ENCODE data around the gene GIPC2. TPM values are rescaled to one million over a fixed set of nuclear protein-coding genes. Genes with fewer than 3 reads are reported as not detected.

The GIPC2 gene
- total RNA-seq, 1 experiment from 2014 or later: 0.26 TPM

DNA sequence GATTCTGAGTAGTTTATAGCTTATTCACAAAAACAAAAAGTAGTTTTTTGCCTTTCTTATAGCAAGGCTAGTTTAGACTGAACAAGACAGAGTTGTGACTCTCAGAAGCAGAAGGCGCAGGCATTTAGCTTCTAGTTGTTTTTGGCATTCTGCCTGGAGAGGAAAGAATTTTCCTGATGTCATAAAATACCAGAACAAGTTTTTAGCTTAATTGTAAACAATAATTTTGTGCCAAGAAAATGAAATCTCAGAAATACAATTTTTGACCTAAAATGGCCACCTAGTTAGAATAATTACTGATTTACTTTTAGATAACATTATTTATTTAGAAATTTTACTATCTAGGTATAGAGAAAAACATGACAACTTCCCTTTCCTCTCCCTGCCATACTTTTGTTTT, 40.0 kb upstream of the GIPC2 start:
- Histone ChIP-seq H3K27ac (ENCODE audit: low read length) (peak overlapping the region; percentile 96), H3K4me3 (ENCODE audit: low read depth in 2 of 2, low read length in 2 of 2) (peak overlapping the region; percentile 55), H3K36me3 (ENCODE audit: control insufficient read depth, insufficient read depth, low read length) (no peaks in the 10 kb centered on the region), H3K27me3 (ENCODE audit: control insufficient read depth, insufficient read depth, low read length) (no peaks in the 10 kb centered on the region), H3K9me3 (ENCODE audit: control insufficient read depth, insufficient read depth, low read depth, low read length) (no peaks in the 10 kb centered on the region), H3K4me1 (ENCODE audit: control insufficient read depth, insufficient read depth, low read length) (peaks cover 24% of the 10 kb centered on the region)
- in situ Hi-C loops (cut with HindIII; ENCODE audit: low pct_unique_long_range_greater_than_20kb, low sequenced_read_pairs): no loop called here
- ATAC-seq (no peak), DNase-seq (ENCODE audit: low read depth, low spot score) (no peak)
- ChIA-PET CTCF (interaction anchor here (1.0 to 1.5 kb wide), 2 partner anchors 11 to 28 kb away, joined by 3 to 4 read pairs; no protein-coding TSS in a partner anchor), POLR2A (interaction anchor here (0.6 kb wide), 1 partner anchor 36 kb away, joined by 3 read pairs; no protein-coding TSS in a partner anchor)
- BruUV-seq (replicated peaks): no TSS peak
- intact Hi-C loops (cut with micrococcal nuclease; ENCODE audit: unreplicated experiment): loop anchor here (10.0 kb wide), 1 partner anchor 99 kb away; no protein-coding TSS in a partner anchor
- TF ChIP-seq SIN3A (IDR thresholded peaks at IDR 0.05; ENCODE audit: borderline replicate concordance, insufficient read depth, low read depth, low read length) (no peak), TCF7L2 (IDR thresholded peaks at IDR 0.05; ENCODE audit: low read depth, low read length) (no peak), POLR2AphosphoS5 (IDR thresholded peaks at IDR 0.05; ENCODE audit: low read depth, low read length) (no peak)
- TF ChIP-seq, protein P1, sequence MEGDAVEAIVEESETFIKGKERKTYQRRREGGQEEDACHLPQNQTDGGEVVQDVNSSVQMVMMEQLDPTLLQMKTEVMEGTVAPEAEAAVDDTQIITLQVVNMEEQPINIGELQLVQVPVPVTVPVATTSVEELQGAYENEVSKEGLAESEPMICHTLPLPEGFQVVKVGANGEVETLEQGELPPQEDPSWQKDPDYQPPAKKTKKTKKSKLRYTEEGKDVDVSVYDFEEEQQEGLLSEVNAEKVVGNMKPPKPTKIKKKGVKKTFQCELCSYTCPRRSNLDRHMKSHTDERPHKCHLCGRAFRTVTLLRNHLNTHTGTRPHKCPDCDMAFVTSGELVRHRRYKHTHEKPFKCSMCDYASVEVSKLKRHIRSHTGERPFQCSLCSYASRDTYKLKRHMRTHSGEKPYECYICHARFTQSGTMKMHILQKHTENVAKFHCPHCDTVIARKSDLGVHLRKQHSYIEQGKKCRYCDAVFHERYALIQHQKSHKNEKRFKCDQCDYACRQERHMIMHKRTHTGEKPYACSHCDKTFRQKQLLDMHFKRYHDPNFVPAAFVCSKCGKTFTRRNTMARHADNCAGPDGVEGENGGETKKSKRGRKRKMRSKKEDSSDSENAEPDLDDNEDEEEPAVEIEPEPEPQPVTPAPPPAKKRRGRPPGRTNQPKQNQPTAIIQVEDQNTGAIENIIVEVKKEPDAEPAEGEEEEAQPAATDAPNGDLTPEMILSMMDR (IDR thresholded peaks at IDR 0.05): no peak
- TF ChIP-seq, protein P2, sequence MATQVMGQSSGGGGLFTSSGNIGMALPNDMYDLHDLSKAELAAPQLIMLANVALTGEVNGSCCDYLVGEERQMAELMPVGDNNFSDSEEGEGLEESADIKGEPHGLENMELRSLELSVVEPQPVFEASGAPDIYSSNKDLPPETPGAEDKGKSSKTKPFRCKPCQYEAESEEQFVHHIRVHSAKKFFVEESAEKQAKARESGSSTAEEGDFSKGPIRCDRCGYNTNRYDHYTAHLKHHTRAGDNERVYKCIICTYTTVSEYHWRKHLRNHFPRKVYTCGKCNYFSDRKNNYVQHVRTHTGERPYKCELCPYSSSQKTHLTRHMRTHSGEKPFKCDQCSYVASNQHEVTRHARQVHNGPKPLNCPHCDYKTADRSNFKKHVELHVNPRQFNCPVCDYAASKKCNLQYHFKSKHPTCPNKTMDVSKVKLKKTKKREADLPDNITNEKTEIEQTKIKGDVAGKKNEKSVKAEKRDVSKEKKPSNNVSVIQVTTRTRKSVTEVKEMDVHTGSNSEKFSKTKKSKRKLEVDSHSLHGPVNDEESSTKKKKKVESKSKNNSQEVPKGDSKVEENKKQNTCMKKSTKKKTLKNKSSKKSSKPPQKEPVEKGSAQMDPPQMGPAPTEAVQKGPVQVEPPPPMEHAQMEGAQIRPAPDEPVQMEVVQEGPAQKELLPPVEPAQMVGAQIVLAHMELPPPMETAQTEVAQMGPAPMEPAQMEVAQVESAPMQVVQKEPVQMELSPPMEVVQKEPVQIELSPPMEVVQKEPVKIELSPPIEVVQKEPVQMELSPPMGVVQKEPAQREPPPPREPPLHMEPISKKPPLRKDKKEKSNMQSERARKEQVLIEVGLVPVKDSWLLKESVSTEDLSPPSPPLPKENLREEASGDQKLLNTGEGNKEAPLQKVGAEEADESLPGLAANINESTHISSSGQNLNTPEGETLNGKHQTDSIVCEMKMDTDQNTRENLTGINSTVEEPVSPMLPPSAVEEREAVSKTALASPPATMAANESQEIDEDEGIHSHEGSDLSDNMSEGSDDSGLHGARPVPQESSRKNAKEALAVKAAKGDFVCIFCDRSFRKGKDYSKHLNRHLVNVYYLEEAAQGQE (IDR thresholded peaks at IDR 0.05; ENCODE audit: insufficient read depth in 1 of 2, low read depth in 2 of 2, low read length in 1 of 2): no peak

DNA sequence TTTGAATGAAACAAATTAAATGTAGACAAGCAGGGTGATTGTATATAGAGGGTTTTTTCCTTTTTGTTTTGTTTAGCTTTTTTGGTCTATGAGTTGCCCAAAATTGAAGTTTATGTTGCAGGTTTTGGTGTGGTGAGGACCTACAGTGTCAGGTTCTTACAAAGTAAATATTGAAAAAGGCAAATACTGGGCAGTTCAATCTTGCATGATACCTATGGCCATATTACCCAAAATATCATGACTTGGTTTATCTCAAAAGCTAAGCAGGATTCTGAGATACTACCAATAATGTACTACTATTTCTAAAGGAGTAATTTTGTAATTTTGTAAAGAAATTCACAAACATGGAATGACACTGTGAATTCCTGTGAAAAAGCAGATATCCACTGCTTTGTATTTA, 39.2 kb upstream of the GIPC2 start:
- TF ChIP-seq, protein P1 (IDR thresholded peaks at IDR 0.05): no peak
- TF ChIP-seq, protein P2 (IDR thresholded peaks at IDR 0.05; ENCODE audit: insufficient read depth in 1 of 2, low read depth in 2 of 2, low read length in 1 of 2): no peak
- TF ChIP-seq POLR2AphosphoS5 (IDR thresholded peaks at IDR 0.05; ENCODE audit: low read depth, low read length) (no peak), SIN3A (IDR thresholded peaks at IDR 0.05; ENCODE audit: borderline replicate concordance, insufficient read depth, low read depth, low read length) (no peak), TCF7L2 (IDR thresholded peaks at IDR 0.05; ENCODE audit: low read depth, low read length) (no peak)
- no TSS peak for BruUV-seq (replicated peaks)
- Histone ChIP-seq H3K4me1 (ENCODE audit: control insufficient read depth, insufficient read depth, low read length) (peaks cover 24% of the 10 kb centered on the region), H3K9me3 (ENCODE audit: control insufficient read depth, insufficient read depth, low read depth, low read length) (no peaks in the 10 kb centered on the region), H3K27ac (ENCODE audit: low read length) (no peak overlapping the region), H3K4me3 (ENCODE audit: low read depth in 2 of 2, low read length in 2 of 2) (peak overlapping the region in 1 of 2 experiments; percentile 55; a peak in 3 of 4 replicates), H3K36me3 (ENCODE audit: control insufficient read depth, insufficient read depth, low read length) (no peaks in the 10 kb centered on the region), H3K27me3 (ENCODE audit: control insufficient read depth, insufficient read depth, low read length) (no peaks in the 10 kb centered on the region)
- ATAC-seq (no peak), DNase-seq (ENCODE audit: low read depth, low spot score) (no peak)
- CTCF ChIA-PET: no interaction called here
- in situ Hi-C loops (cut with HindIII; ENCODE audit: low pct_unique_long_range_greater_than_20kb, low sequenced_read_pairs): no loop called here
- POLR2A ChIA-PET: no interaction called here
- intact Hi-C loops (cut with micrococcal nuclease; ENCODE audit: unreplicated experiment): loop anchor here (10.0 kb wide), 1 partner anchor 98 kb away; no protein-coding TSS in a partner anchor

Measured in Panc1 (cell line).